ENCODE results near the gene SDC4. TPM values are rescaled to one million over a fixed set of nuclear protein-coding genes. Genes with fewer than 3 reads are reported as not detected.
A peak's percentile ranks its signal among the peaks of the same experiment; 100 is the strongest.

SDC4 gene
- total RNA-seq, 1 donor from 2014 or later = 62.6 TPM

DNA sequence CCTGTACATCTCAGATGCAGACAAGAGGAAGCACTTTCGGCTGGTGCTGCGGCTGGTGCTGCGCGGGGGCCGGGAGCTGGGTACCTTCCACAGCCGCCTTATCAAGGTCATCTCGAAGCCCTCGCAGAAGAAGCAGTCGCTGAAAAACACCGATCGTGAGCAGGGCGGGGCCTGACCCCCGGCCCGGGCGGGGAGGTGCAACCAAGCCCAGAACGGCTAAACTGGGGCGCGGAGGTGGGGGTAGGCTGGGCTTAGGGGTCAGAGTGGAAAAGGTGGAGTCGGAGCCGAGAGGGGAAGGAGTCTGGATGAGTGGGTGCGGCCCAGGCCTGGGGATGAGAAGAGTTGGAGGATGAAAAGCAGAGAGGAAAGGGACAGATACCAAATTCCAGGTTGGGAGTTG lies 36.0 kb downstream of the SDC4 start:
- H3K4me1 ChIP-seq = peaks cover 18% of the 10 kb centered on the region
- H3K27ac ChIP-seq = no peak overlapping the region
- H3K9me3 ChIP-seq = no peaks in the 10 kb centered on the region
- H3K4me3 ChIP-seq = no peak overlapping the region
- TF ChIP-seq POLR2A (IDR thresholded peaks at IDR 0.05) (no peak), POLR2AphosphoS5 (IDR thresholded peaks at IDR 0.05; ENCODE audit: insufficient read depth in 1 of 2, low read depth in 1 of 2) (no peak)
- TF ChIP-seq, protein P1, sequence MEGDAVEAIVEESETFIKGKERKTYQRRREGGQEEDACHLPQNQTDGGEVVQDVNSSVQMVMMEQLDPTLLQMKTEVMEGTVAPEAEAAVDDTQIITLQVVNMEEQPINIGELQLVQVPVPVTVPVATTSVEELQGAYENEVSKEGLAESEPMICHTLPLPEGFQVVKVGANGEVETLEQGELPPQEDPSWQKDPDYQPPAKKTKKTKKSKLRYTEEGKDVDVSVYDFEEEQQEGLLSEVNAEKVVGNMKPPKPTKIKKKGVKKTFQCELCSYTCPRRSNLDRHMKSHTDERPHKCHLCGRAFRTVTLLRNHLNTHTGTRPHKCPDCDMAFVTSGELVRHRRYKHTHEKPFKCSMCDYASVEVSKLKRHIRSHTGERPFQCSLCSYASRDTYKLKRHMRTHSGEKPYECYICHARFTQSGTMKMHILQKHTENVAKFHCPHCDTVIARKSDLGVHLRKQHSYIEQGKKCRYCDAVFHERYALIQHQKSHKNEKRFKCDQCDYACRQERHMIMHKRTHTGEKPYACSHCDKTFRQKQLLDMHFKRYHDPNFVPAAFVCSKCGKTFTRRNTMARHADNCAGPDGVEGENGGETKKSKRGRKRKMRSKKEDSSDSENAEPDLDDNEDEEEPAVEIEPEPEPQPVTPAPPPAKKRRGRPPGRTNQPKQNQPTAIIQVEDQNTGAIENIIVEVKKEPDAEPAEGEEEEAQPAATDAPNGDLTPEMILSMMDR (IDR thresholded peaks at IDR 0.05) = no peak
- no peaks in the 10 kb centered on the region for H3K36me3 ChIP-seq
- no peak for DNase-seq (ENCODE audit: extremely low spot score in 2 of 2)
- intact Hi-C loops (cut with DNase I) = no loop called here
- H3K27me3 ChIP-seq = no peaks in the 10 kb centered on the region

DNA sequence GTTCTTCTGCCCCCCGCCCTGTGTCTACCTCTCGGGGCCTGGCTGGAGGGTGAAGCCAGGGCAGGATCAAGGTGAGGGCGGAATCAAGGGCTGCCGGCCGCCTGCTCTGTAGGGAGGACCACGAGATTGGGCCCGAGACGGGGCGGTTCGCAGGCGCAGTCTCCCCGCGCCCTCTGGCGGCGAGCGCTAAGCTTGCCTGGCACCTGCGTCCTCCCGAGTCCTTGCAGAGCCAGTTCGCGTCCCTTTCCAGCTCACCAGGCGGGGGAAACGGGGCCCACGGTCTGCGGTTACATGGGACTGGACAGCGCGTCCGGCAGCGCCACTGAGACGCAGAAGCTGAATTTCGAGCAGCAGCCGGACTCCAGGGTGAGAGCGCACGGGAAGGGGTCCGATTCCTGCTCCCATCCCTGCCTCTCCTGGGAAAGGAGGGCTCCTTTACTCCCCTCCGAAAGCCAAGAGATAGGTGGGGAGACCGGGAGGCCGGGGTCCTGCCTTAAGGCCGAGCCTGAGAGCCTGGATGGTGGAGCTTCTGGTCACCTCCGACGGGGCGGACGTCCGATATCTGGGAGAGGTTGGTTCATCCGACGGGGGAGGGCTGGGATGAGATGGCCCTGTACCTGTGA lies 36.5 kb downstream of the SDC4 start:
- H3K4me1 ChIP-seq = peaks cover 18% of the 10 kb centered on the region
- intact Hi-C loops (cut with DNase I) = no loop called here
- H3K36me3 ChIP-seq = no peaks in the 10 kb centered on the region
- H3K27me3 ChIP-seq = no peaks in the 10 kb centered on the region
- H3K9me3 ChIP-seq = no peaks in the 10 kb centered on the region
- no peak for DNase-seq (ENCODE audit: extremely low spot score in 2 of 2)
- TF ChIP-seq, protein P1 (IDR thresholded peaks at IDR 0.05) = peak; percentile 49 to 65 (median 55)
- no peak for TF ChIP-seq POLR2AphosphoS5 (IDR thresholded peaks at IDR 0.05; ENCODE audit: insufficient read depth in 1 of 2, low read depth in 1 of 2)
- no peak for TF ChIP-seq POLR2A (IDR thresholded peaks at IDR 0.05)
- no peak overlapping the region for H3K4me3 ChIP-seq
- no peak overlapping the region for H3K27ac ChIP-seq

DNA sequence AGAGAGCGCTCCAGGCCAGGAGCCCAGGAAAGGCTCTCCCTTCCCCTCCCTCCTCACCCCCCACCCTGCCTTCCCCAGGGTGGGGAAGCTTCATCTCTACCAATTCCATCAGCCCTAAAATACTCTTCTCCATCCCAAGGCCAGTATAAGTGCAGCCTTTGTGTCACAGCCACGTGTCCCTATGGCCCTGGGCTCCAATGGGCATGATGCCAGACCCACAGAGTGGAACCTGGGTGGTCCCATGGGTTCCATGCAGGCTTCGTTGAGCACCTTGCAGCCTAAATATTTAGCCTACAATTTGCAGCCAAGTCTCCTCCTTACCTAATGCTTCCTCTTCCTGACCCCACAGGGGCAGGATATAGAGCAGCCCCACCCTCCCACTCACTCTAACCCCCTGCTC lies 39.1 kb downstream of the SDC4 start:
- H3K9me3 ChIP-seq = no peaks in the 10 kb centered on the region
- no peak for TF ChIP-seq POLR2AphosphoS5 (IDR thresholded peaks at IDR 0.05; ENCODE audit: insufficient read depth in 1 of 2, low read depth in 1 of 2)
- TF ChIP-seq, protein P1 (IDR thresholded peaks at IDR 0.05) = no peak
- TF ChIP-seq POLR2A (IDR thresholded peaks at IDR 0.05) = no peak
- DNase-seq (ENCODE audit: extremely low spot score in 2 of 2) = no peak
- no peaks in the 10 kb centered on the region for H3K27me3 ChIP-seq
- no peaks in the 10 kb centered on the region for H3K36me3 ChIP-seq
- peaks cover 18% of the 10 kb centered on the region for H3K4me1 ChIP-seq
- no peak overlapping the region for H3K27ac ChIP-seq
- intact Hi-C loops (cut with DNase I) = no loop called here
- no peak overlapping the region for H3K4me3 ChIP-seq

DNA sequence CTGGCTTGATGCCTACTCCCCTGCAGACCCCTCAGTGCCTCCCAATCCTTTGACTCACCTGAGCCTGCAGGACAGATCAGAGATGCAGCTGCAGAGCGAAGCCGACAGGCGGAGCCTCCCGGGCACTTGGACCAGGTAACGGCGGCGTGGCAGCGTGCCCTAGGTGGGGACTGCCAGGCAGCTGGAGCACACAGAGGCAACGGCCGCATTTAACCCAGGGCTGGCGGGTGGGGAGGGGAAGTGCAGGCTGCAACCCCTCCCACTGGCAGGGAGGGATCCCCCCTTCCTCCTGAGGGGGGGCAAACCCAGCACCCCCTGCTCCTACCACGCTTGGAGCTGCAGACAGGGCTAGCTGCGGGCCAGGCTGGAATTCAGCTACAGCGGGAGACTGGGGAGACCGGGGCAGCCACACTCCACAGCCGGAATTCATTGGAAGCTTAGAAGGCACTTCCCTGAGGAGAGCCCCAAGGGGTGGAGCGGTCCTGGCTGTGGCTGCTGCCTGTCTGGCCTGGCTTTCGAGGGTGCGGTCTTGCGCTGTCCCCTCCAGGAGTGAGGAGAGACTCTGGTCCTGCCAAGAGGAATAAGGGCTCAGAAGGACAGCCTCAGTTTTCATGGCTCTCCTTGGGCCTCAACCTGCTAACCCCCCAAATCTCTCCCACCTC lies 40.0 kb downstream of the SDC4 start, which contains the start of gene MATN4:
Gene MATN4 (minus strand): TSS at position 183 of the 662 bp plus-strand sequence. CDS start 2,717 bp downstream, outside the sequence.
- Histone ChIP-seq H3K9me3 (no peaks in the 10 kb centered on the region), H3K27ac (no peak within 1 kb of the TSS), H3K27me3 (no peaks in the 10 kb centered on the region), H3K4me3 (no peak within 1 kb of the TSS), H3K36me3 (no peaks in the 10 kb centered on the region), H3K4me1 (peaks cover 18% of the 10 kb centered on the region)
- no peak for DNase-seq (ENCODE audit: extremely low spot score in 2 of 2)
- TF ChIP-seq POLR2AphosphoS5 (IDR thresholded peaks at IDR 0.05; ENCODE audit: insufficient read depth in 1 of 2, low read depth in 1 of 2) (no peak), POLR2A (IDR thresholded peaks at IDR 0.05) (no peak)
- TF ChIP-seq, protein P1 (IDR thresholded peaks at IDR 0.05) = no peak
- intact Hi-C loops (cut with DNase I) = no loop called here

DNA sequence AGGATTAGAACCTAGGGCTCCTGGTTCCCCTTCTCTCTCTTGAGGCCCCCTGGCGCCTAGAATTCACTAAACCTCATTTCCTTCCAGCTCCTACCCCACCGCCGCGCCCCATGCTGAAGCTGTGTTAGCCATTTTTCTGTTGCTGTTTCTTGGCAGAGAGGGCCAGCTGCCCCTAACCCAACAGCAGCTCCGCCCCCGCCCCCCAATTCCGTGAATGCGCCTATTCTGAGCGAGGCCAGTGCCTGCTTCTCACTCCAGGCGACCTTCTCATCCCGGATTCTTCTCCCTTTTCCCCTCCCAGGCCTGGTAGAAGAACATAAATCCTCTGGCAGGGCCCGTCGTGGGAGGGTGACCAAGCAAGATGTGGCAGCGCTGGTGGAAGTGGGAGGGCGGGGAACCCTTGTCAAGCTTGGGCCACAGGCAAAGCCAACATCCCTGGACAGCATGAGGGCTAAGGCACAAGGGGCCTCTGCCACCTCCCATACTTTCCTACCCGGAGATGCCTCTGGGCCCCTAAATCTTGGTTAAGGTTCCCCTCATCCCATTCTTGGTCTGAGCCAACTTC lies 41.1 kb downstream of the SDC4 start:
- peaks cover 18% of the 10 kb centered on the region for H3K4me1 ChIP-seq
- no peak for DNase-seq (ENCODE audit: extremely low spot score in 2 of 2)
- intact Hi-C loops (cut with DNase I) = no loop called here
- H3K27ac ChIP-seq = no peak overlapping the region
- no peaks in the 10 kb centered on the region for H3K27me3 ChIP-seq
- H3K36me3 ChIP-seq = no peaks in the 10 kb centered on the region
- no peak overlapping the region for H3K4me3 ChIP-seq
- H3K9me3 ChIP-seq = no peaks in the 10 kb centered on the region
- no peak for TF ChIP-seq POLR2AphosphoS5 (IDR thresholded peaks at IDR 0.05; ENCODE audit: insufficient read depth in 1 of 2, low read depth in 1 of 2)
- TF ChIP-seq, protein P1 (IDR thresholded peaks at IDR 0.05) = no peak
- TF ChIP-seq POLR2A (IDR thresholded peaks at IDR 0.05) = no peak

Measured in vagina (tissue), 2 donors.